DOHH2 (cell line): Measurements from ENCODE around the gene PDE4D.

Experiments used
- H3F3A ChIP-seq: fragments of 200-600 bp; sonication (generic), shearing (Covaris generic); 2 replicates; pipeline ENCODE4 v1.6.0; 2016; ENCODE audit warnings: antibody characterized with exemption, mild to moderate bottlenecking; ENCODE audit not compliant: control insufficient read depth, insufficient read depth
- H3K27ac ChIP-seq: fragments of 200-600 bp; sonication (generic); 2 replicates; pipeline ENCODE4 v1.5.1; 2014; ENCODE audit warnings: low read depth, mild to moderate bottlenecking, low read length, moderate library complexity
- H3K27me3 ChIP-seq: fragments of 200-600 bp; sonication (generic); 2 replicates; pipeline ENCODE4 v1.6.1; 2014; ENCODE audit warnings: mild to moderate bottlenecking, low read length, mixed read lengths; ENCODE audit not compliant: control insufficient read depth
- H3K36me3 ChIP-seq: fragments of 200-600 bp; sonication (generic); 2 replicates; pipeline ENCODE4 v1.6.1; 2014; ENCODE audit warnings: mild to moderate bottlenecking, low read length, moderate library complexity, mixed read lengths; ENCODE audit not compliant: control insufficient read depth
- H3K4me1 ChIP-seq: fragments of 200-600 bp; sonication (generic); 2 replicates; pipeline ENCODE4 v1.6.1; 2014; ENCODE audit warnings: mild to moderate bottlenecking, low read length, mixed read lengths; ENCODE audit not compliant: control insufficient read depth
- H3K4me2 ChIP-seq: fragments of 200-600 bp; sonication (generic); 2 replicates; pipeline ENCODE4 v1.6.0; 2014; ENCODE audit warnings: mild to moderate bottlenecking, low read length, moderate library complexity
- H3K4me3 ChIP-seq: fragments of 200-600 bp; sonication (generic); 2 replicates; pipeline ENCODE4 v1.5.1; 2014; ENCODE audit warnings: mild to moderate bottlenecking, low read length, mixed read lengths
- H3K79me2 ChIP-seq: fragments of 200-600 bp; sonication (generic); 2 replicates; pipeline ENCODE4 v1.6.1; 2014; ENCODE audit warnings: mild to moderate bottlenecking, low read length, mixed read lengths; ENCODE audit not compliant: control insufficient read depth
- H3K9me2 ChIP-seq: fragments of 200-600 bp; sonication (generic); replicated peaks from 2 replicates; pipeline ENCODE4 v1.6.1; 2014; ENCODE audit warnings: mild to moderate bottlenecking, low read length, mixed read lengths; ENCODE audit not compliant: control insufficient read depth
- H3K9me3 ChIP-seq: fragments of 200-600 bp; sonication (generic); 2 replicates; pipeline ENCODE4 v1.6.1; 2014; ENCODE audit warnings: antibody characterized with exemption, low read length, mixed read lengths; ENCODE audit not compliant: control insufficient read depth, insufficient read depth
- H4K20me1 ChIP-seq: fragments of 200-600 bp; sonication (generic); 2 replicates; pipeline ENCODE4 v1.6.0; 2014; ENCODE audit warnings: low read depth, mild to moderate bottlenecking, antibody characterized with exemption, low read length, moderate library complexity; ENCODE audit not compliant: control insufficient read depth, insufficient read depth
- EZH2phosphoT487 ChIP-seq: fragments of 200-600 bp; sonication (generic); IDR thresholded peaks from 2 replicates; pipeline ENCODE4 v1.6.1; 2017; ENCODE audit warnings: borderline replicate concordance, mild to moderate bottlenecking, antibody characterized with exemption, low read length, moderate library complexity, mixed read lengths
- TF ChIP-seq, protein P1 (sequence below): fragments of 200-600 bp; sonication (generic); IDR thresholded peaks from one replicate; pipeline ENCODE4 v1.5.1; 2014; ENCODE audit warnings: antibody characterized with exemption, mild to moderate bottlenecking, low read depth, low read length; ENCODE audit not compliant: poor library complexity, severe bottlenecking

The PDE4D gene

DNA sequence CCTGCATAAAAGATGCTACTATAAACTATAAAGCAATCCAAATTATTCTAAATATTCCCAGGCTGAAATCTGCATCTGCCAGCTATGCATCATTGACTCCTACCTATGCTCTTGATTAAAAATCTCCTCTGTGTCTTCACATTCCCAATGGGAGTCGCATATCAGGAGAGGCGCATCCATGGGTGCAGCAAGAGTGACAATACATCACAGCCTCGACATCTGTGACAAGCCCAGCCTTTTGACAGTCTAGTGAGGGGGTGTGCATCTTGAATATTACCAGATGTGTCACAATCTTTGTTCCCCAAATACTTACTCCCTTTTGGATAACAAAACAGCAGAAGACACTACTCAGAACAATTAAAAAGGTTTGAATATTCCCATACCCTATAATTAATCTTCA lies 171.8 kb downstream of the PDE4D start:
- no peaks in the 10 kb centered on the region for H3K4me1 ChIP-seq
- TF ChIP-seq, protein P1, sequence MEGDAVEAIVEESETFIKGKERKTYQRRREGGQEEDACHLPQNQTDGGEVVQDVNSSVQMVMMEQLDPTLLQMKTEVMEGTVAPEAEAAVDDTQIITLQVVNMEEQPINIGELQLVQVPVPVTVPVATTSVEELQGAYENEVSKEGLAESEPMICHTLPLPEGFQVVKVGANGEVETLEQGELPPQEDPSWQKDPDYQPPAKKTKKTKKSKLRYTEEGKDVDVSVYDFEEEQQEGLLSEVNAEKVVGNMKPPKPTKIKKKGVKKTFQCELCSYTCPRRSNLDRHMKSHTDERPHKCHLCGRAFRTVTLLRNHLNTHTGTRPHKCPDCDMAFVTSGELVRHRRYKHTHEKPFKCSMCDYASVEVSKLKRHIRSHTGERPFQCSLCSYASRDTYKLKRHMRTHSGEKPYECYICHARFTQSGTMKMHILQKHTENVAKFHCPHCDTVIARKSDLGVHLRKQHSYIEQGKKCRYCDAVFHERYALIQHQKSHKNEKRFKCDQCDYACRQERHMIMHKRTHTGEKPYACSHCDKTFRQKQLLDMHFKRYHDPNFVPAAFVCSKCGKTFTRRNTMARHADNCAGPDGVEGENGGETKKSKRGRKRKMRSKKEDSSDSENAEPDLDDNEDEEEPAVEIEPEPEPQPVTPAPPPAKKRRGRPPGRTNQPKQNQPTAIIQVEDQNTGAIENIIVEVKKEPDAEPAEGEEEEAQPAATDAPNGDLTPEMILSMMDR: no peak
- TF ChIP-seq EZH2phosphoT487: no peak
- H3K27me3 ChIP-seq: no peaks in the 10 kb centered on the region
- H3K36me3 ChIP-seq: no peaks in the 10 kb centered on the region
- no peaks in the 10 kb centered on the region for H4K20me1 ChIP-seq
- no peaks in the 10 kb centered on the region for H3F3A ChIP-seq
- H3K4me2 ChIP-seq: no peak overlapping the region
- no peak overlapping the region for H3K4me3 ChIP-seq
- H3K27ac ChIP-seq: no peak overlapping the region
- H3K79me2 ChIP-seq: no peaks in the 10 kb centered on the region
- H3K9me3 ChIP-seq: no peaks in the 10 kb centered on the region
- H3K9me2 ChIP-seq: no peaks in the 10 kb centered on the region; the same call in 1 of the 2 replicates

DNA sequence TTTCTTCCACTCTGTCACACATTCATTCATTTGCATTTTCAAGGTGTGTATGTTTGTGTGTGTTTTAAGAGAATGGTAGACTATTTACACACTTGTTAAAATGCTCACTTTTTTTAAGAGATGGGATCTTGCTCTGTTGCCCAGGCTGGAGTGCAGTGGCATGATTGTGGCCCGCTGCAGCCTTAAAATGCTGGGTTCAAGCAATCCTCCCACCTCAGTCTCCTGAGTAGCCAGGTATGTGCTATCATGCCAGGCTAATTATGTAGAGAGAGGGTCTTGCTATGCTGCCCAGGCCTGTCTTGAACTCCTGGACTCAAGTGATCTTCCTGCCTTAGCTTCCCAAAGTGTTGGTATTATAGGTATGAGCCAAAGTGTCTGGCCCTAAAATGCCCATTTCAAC lies 173.5 kb downstream of the PDE4D start:
- TF ChIP-seq, protein P1: no peak
- no peak for TF ChIP-seq EZH2phosphoT487
- H3K4me3 ChIP-seq: no peak overlapping the region
- H3K36me3 ChIP-seq: no peaks in the 10 kb centered on the region
- H3K4me1 ChIP-seq: no peaks in the 10 kb centered on the region
- no peaks in the 10 kb centered on the region for H3K79me2 ChIP-seq
- no peak overlapping the region for H3K27ac ChIP-seq
- no peaks in the 10 kb centered on the region for H3F3A ChIP-seq
- H3K9me2 ChIP-seq: no peaks in the 10 kb centered on the region; the same call in 1 of the 2 replicates
- no peak overlapping the region for H3K4me2 ChIP-seq
- H3K9me3 ChIP-seq: 0 out of 2 replicates have a peak, but pooled peaks cover 4% of the 10 kb centered on the region
- no peaks in the 10 kb centered on the region for H3K27me3 ChIP-seq
- no peaks in the 10 kb centered on the region for H4K20me1 ChIP-seq

DNA sequence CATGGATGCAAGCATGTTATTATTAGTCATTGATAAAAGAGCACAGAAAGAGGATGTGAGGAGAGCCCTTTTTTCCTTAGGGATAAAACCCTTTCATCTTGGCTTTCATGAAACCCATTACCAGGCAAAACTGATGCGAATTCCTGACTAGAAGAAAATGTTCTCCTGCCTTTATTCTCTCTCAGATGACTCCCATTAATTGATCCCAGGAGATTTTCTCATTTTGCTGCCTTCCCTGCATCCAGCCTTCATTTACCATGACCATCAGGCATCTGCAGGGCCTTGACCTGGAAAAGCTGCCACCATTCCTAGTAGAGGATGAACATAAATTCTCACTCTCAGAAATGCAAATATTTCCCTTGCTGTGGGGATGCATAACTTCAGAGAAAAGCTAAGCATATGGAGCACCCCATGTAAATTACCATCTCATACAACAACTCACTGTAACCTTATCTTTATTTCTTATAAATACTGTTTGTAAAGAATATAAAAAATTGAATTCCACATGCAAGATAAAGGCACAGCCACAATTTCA lies 176.5 kb downstream of the PDE4D start:
- H3K4me3 ChIP-seq: no peak overlapping the region
- no peaks in the 10 kb centered on the region for H3K27me3 ChIP-seq
- no peaks in the 10 kb centered on the region for H3K4me1 ChIP-seq
- H3K36me3 ChIP-seq: no peaks in the 10 kb centered on the region
- H4K20me1 ChIP-seq: no peaks in the 10 kb centered on the region
- H3K79me2 ChIP-seq: no peaks in the 10 kb centered on the region
- no peak for TF ChIP-seq EZH2phosphoT487
- TF ChIP-seq, protein P1: no peak
- no peak overlapping the region for H3K27ac ChIP-seq
- no peaks in the 10 kb centered on the region for H3F3A ChIP-seq
- no peak overlapping the region for H3K4me2 ChIP-seq
- H3K9me3 ChIP-seq: peaks cover 19% of the 10 kb centered on the region; the same call in 1 of the 2 replicates
- no peaks in the 10 kb centered on the region; the same call in 1 of the 2 replicates for H3K9me2 ChIP-seq
